ENCODE data around the gene IVNS1ABP. TPM values are rescaled to one million over a fixed set of nuclear protein-coding genes. Genes with fewer than 3 reads are reported as not detected.

IVNS1ABP gene
- polyA plus RNA-seq, 1 experiment = 59.6 TPM

DNA sequence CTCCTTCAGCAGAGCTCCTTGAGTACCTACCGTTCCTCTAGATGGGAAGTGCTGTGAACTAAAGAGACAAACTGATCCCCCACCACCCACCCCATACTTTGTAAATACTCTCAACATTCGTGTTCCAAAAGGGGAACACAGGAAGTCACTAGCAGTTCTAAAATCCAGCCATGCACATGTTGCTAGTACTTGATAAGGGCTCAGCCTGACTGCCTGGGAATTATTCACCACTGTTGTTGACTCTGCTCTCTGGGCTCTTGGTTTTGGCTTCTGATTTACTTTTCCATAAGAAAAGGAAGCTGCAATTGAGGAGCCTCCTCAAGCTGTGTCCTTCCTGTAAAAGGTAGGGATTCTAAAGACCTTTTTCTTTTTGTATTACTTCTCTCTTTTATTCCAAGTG, 67.5 kb downstream of the IVNS1ABP start:
- TF ChIP-seq, protein P1, sequence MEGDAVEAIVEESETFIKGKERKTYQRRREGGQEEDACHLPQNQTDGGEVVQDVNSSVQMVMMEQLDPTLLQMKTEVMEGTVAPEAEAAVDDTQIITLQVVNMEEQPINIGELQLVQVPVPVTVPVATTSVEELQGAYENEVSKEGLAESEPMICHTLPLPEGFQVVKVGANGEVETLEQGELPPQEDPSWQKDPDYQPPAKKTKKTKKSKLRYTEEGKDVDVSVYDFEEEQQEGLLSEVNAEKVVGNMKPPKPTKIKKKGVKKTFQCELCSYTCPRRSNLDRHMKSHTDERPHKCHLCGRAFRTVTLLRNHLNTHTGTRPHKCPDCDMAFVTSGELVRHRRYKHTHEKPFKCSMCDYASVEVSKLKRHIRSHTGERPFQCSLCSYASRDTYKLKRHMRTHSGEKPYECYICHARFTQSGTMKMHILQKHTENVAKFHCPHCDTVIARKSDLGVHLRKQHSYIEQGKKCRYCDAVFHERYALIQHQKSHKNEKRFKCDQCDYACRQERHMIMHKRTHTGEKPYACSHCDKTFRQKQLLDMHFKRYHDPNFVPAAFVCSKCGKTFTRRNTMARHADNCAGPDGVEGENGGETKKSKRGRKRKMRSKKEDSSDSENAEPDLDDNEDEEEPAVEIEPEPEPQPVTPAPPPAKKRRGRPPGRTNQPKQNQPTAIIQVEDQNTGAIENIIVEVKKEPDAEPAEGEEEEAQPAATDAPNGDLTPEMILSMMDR (IDR thresholded peaks at IDR 0.05; ENCODE audit: low read depth, low read length) = no peak
- Histone ChIP-seq H3K9me3 (ENCODE audit: control insufficient read depth, insufficient read depth, low read length) (no peaks in the 10 kb centered on the region), H3K4me3 (ENCODE audit: low read depth, low read length) (no peak overlapping the region), H3K27me3 (ENCODE audit: control insufficient read depth, insufficient read depth, low read length) (no peaks in the 10 kb centered on the region), H3K27ac (ENCODE audit: low read depth, low read length) (no peak overlapping the region)
- ChIA-PET CTCF (interaction anchor here (1.0 to 1.1 kb wide), 2 partner anchors 11 to 347 kb away, joined by 3 to 5 read pairs; no protein-coding TSS in a partner anchor), POLR2A (no interaction called here)
- DNase-seq (ENCODE audit: low read depth, low spot score) = no peak

Small RNA genes lying within 50 kb of the gene (small RNA-seq; reads per million reads assigned to genes)
- not detected for gene RF00019 (ENCODE audit: insufficient read length, low read depth)

Other genes with a start within 250 kb of the IVNS1ABP start
- 26.1 and 33.4 TPM in 2 replicates for gene TRMT1L, start 160.3 kb downstream of the IVNS1ABP start, polyA plus RNA-seq (2011; rRNA removed)
- gene SWT1, start 160.1 kb downstream of the IVNS1ABP start, polyA plus RNA-seq (2011; rRNA removed) = 2.9 and 3.6 TPM in 2 replicates

Measured in AG04450 (cell line).